Measurements from ENCODE around the gene CEP68. TPM values are rescaled to one million over a fixed set of nuclear protein-coding genes. Genes with fewer than 3 reads are reported as not detected.
"Not testable (repeated sequence)": the region's sequence is repeated elsewhere in the genome, so short reads cannot be mapped to it uniquely, and the experiment has no call there.

The CEP68 gene
- total RNA-seq (10 to 100 TPM; 53.3 to 61.7 TPM), polyA plus RNA-seq (10 to 100 TPM; 26.6 to 39.1 (median 34.7) TPM), total RNA-seq (13.5 to 146 (median 68.6) reads per million in 6 experiments)

- peak within 1 kb of the TSS; percentile 82 to 99 (median 97) for H3K27ac Mint-ChIP-seq
- DNase-seq = peak; percentile 87 to 97 (median 95)
- H3K27me3 Mint-ChIP-seq = no peaks in the 10 kb centered on the region
- H3K36me3 Mint-ChIP-seq = peaks cover 0 to 2% (median 0%) of the 10 kb centered on the region in 3 donors
- H3K4me1 Mint-ChIP-seq = peaks cover 34 to 86% (median 78%) of the 10 kb centered on the region in 4 donors
- ATAC-seq = peak; percentile 86 to 87
- no peaks in the 10 kb centered on the region for H3K9me3 Mint-ChIP-seq
- POLR2A ChIA-PET = interaction anchor here (0.6 to 5.0 kb wide), 17 partner anchors 9 to 532 kb away, joined by 3 to 64 read pairs (median 5); partner anchors contain the start of genes ACTR2, AFTPH, RAB1A and SERTAD2
- peak within 1 kb of the TSS; percentile 81 to 100 (median 98) for H3K4me3 Mint-ChIP-seq
Measured at GRCh38 chr2:65056215-65057053, at the start of gene CEP68. TSS of gene CEP68 (plus strand) at chr2:65056416. CDS start at chr2:65069445, 13,029 bp downstream.

- H3K27me3 Mint-ChIP-seq = no peaks in the 10 kb centered on the region
- H3K4me1 Mint-ChIP-seq = peaks cover 6 to 33% (median 14%) of the 10 kb centered on the region in 4 donors
- no peak overlapping the region for H3K27ac Mint-ChIP-seq
- peak overlapping the region in 1 of 10 donors; percentile 8 for H3K4me3 Mint-ChIP-seq
- DNase-seq = no peak
- no peak for ATAC-seq
- POLR2A ChIA-PET = no interaction called here
- no peaks in the 10 kb centered on the region for H3K9me3 Mint-ChIP-seq
- H3K36me3 Mint-ChIP-seq = peaks cover 0 to 19% (median 10%) of the 10 kb centered on the region in 3 donors
Measured at GRCh38 chr2:65013776-65014175, 42.4 kb upstream of the CEP68 start.

- DNase-seq (no peak), ATAC-seq (no peak)
- no peaks in the 10 kb centered on the region for H3K9me3 Mint-ChIP-seq
- no peak overlapping the region for H3K4me3 Mint-ChIP-seq
- H3K36me3 Mint-ChIP-seq = peaks cover 0 to 20% (median 14%) of the 10 kb centered on the region in 3 donors
- H3K27ac Mint-ChIP-seq = peak overlapping the region in 1 of 10 donors; percentile 24
- POLR2A ChIA-PET = no interaction called here
- no peaks in the 10 kb centered on the region for H3K27me3 Mint-ChIP-seq
- peaks cover 8 to 34% (median 14%) of the 10 kb centered on the region in 4 donors for H3K4me1 Mint-ChIP-seq
Measured at GRCh38 chr2:65015731-65016130, 40.5 kb upstream of the CEP68 start.

GRCh38 chr2:65016789-65017188 is 39.4 kb upstream of the CEP68 start:
- Mint-ChIP-seq H3K27ac (no peak overlapping the region), H3K36me3 (peaks cover 0 to 18% (median 14%) of the 10 kb centered on the region in 3 donors), H3K4me3 (no peak overlapping the region), H3K9me3 (no peaks in the 10 kb centered on the region), H3K4me1 (peaks cover 8 to 34% (median 14%) of the 10 kb centered on the region in 4 donors), H3K27me3 (no peaks in the 10 kb centered on the region)
- POLR2A ChIA-PET = no interaction called here
- DNase-seq (no peak), ATAC-seq (no peak)

- POLR2A ChIA-PET = no interaction called here
- H3K9me3 Mint-ChIP-seq = no peaks in the 10 kb centered on the region
- DNase-seq (no peak), ATAC-seq (no peak)
- peaks cover 0 to 18% (median 14%) of the 10 kb centered on the region in 3 donors for H3K36me3 Mint-ChIP-seq
- H3K27me3 Mint-ChIP-seq = no peaks in the 10 kb centered on the region
- peak overlapping the region in 1 of 10 donors; percentile 15 for H3K27ac Mint-ChIP-seq
- H3K4me3 Mint-ChIP-seq = peak overlapping the region in 1 of 10 donors; percentile 4
- peaks cover 8 to 34% (median 14%) of the 10 kb centered on the region in 4 donors for H3K4me1 Mint-ChIP-seq
Measured at GRCh38 chr2:65017335-65017734, 38.9 kb upstream of the CEP68 start.

GRCh38 chr2:65018141-65018582 is 38.1 kb upstream of the CEP68 start:
- Mint-ChIP-seq H3K9me3 (no peaks in the 10 kb centered on the region), H3K36me3 (peaks cover 0 to 20% (median 14%) of the 10 kb centered on the region in 3 donors), H3K4me1 (peaks cover 8 to 34% (median 14%) of the 10 kb centered on the region in 4 donors), H3K4me3 (peak overlapping the region in 1 of 10 donors; percentile 39), H3K27me3 (no peaks in the 10 kb centered on the region), H3K27ac (peak overlapping the region in 3 of 10 donors; percentile 15 to 41 (median 17))
- DNase-seq (no peak), ATAC-seq (no peak)
- POLR2A ChIA-PET = no interaction called here

- H3K27me3 Mint-ChIP-seq = no peaks in the 10 kb centered on the region
- H3K27ac Mint-ChIP-seq = peak overlapping the region in 1 of 10 donors; percentile 17
- peaks cover 0 to 27% (median 14%) of the 10 kb centered on the region in 3 donors for H3K36me3 Mint-ChIP-seq
- H3K4me3 Mint-ChIP-seq = no peak overlapping the region
- no peak for DNase-seq
- ATAC-seq = no peak
- POLR2A ChIA-PET = no interaction called here
- H3K4me1 Mint-ChIP-seq = peaks cover 6 to 31% (median 10%) of the 10 kb centered on the region in 4 donors
- no peaks in the 10 kb centered on the region for H3K9me3 Mint-ChIP-seq
Measured at GRCh38 chr2:65019010-65019409, 37.2 kb upstream of the CEP68 start.

- Mint-ChIP-seq H3K27ac (no peak overlapping the region), H3K9me3 (no peaks in the 10 kb centered on the region), H3K36me3 (peaks cover 0 to 34% (median 14%) of the 10 kb centered on the region in 3 donors), H3K4me1 (peaks cover 4 to 29% (median 5%) of the 10 kb centered on the region in 4 donors), H3K27me3 (no peaks in the 10 kb centered on the region), H3K4me3 (no peak overlapping the region)
- ATAC-seq = no peak
- POLR2A ChIA-PET = no interaction called here
- DNase-seq = no peak
Measured at GRCh38 chr2:65019675-65020195, 36.5 kb upstream of the CEP68 start.

GRCh38 chr2:65020251-65020650 is 36.0 kb upstream of the CEP68 start:
- H3K9me3 Mint-ChIP-seq, POLR2A ChIA-PET, H3K4me3 Mint-ChIP-seq, DNase-seq, H3K27ac Mint-ChIP-seq, H3K27me3 Mint-ChIP-seq, ATAC-seq: not testable (repeated sequence)
- H3K4me1 Mint-ChIP-seq = peaks cover 0 to 25% (median 3%) of the 10 kb centered on the region in 4 donors
- peaks cover 0 to 32% (median 14%) of the 10 kb centered on the region in 3 donors for H3K36me3 Mint-ChIP-seq

- H3K27me3 Mint-ChIP-seq = no peaks in the 10 kb centered on the region
- peak overlapping the region in 1 of 10 donors; percentile 5 for H3K27ac Mint-ChIP-seq
- POLR2A ChIA-PET = no interaction called here
- DNase-seq = no peak
- peaks cover 4 to 32% (median 6%) of the 10 kb centered on the region in 4 donors for H3K4me1 Mint-ChIP-seq
- no peak for ATAC-seq
- H3K9me3 Mint-ChIP-seq = no peaks in the 10 kb centered on the region
- H3K36me3 Mint-ChIP-seq = peaks cover 0 to 36% (median 17%) of the 10 kb centered on the region in 3 donors
- no peak overlapping the region for H3K4me3 Mint-ChIP-seq
Measured at GRCh38 chr2:65020943-65021528, 35.2 kb upstream of the CEP68 start.

- no peak overlapping the region for H3K4me3 Mint-ChIP-seq
- DNase-seq (no peak), ATAC-seq (no peak)
- peaks cover 0 to 32% (median 13%) of the 10 kb centered on the region in 3 donors for H3K36me3 Mint-ChIP-seq
- POLR2A ChIA-PET = no interaction called here
- peaks cover 5 to 37% (median 7%) of the 10 kb centered on the region in 4 donors for H3K4me1 Mint-ChIP-seq
- H3K9me3 Mint-ChIP-seq = no peaks in the 10 kb centered on the region
- no peaks in the 10 kb centered on the region for H3K27me3 Mint-ChIP-seq
- H3K27ac Mint-ChIP-seq = peak overlapping the region in 1 of 10 donors; percentile 5
Measured at GRCh38 chr2:65021709-65022108, 34.5 kb upstream of the CEP68 start.

- POLR2A ChIA-PET = no interaction called here
- ATAC-seq = no peak
- H3K4me3 Mint-ChIP-seq = no peak overlapping the region
- H3K9me3 Mint-ChIP-seq = no peaks in the 10 kb centered on the region
- H3K27me3 Mint-ChIP-seq = no peaks in the 10 kb centered on the region
- peaks cover 0 to 30% (median 10%) of the 10 kb centered on the region in 3 donors for H3K36me3 Mint-ChIP-seq
- peaks cover 5 to 36% (median 7%) of the 10 kb centered on the region in 4 donors for H3K4me1 Mint-ChIP-seq
- DNase-seq = no peak
- peak overlapping the region in 1 of 10 donors; percentile 5 for H3K27ac Mint-ChIP-seq
Measured at GRCh38 chr2:65022189-65022588, 34.0 kb upstream of the CEP68 start.

Measured in naive thymus-derived CD8-positive, alpha-beta T cell (primary cell).